Measurements from ENCODE around the gene USP49. TPM values are rescaled to one million over a fixed set of nuclear protein-coding genes. Genes with fewer than 3 reads are reported as not detected.

USP49 gene
- total and polyA plus RNA-seq, 10 of the 15 experiments (the other 5 are each of a cell fraction or from before 2014, with no cell fraction given): 1.0 to 7.7 (median 4.3) TPM

DNA sequence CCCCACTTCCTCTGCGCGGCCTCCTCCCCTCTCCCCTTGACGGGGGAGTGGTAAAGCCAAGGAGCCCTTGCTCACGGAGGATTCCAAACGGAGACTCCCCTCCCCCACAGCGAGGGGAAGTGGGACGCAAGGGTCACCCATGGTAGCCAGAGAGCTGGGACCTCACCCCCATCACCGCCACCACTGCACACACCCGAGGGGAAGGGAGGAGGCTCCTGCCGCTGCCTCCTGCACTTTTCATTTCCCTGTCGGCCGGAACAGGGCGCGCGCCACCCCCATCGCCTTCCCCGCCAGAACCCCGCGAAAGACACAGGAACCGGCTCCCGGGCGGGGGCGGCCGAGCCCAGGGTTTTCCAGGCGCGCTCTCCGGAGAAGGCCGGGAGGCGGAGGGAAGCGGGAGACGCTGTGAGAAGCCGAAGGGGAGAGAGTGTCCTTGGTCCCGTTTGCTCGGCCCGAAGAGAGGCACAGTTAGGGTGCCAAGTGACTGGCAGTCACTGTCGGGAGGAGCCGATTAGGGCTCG lies 45.6 kb upstream of the USP49 start:
- intact Hi-C loops (cut with micrococcal nuclease; ENCODE audit: unreplicated experiment): loop anchor here (2.0 to 5.0 kb wide), 3 partner anchors 46 to 271 kb away; partner anchors contain the start of gene USP49
- peak overlapping the region; percentile 76 for H2AFZ ChIP-seq (ENCODE audit: control insufficient read depth, low read depth, low read length)
- in situ Hi-C loops (cut with MboI): no loop called here
- H3K36me3 ChIP-seq (ENCODE audit: control insufficient read depth in 2 of 2, insufficient read depth in 2 of 2, low read length in 1 of 2): peaks cover 3 to 5% of the 10 kb centered on the region in 2 experiments
- H3K27ac ChIP-seq (ENCODE audit: control insufficient read depth, insufficient read depth): peak overlapping the region; percentile 61
- peaks cover 35% of the 10 kb centered on the region for H3K79me2 ChIP-seq (ENCODE audit: control insufficient read depth, insufficient read depth, low read length)
- ChIA-PET SMC1A (ENCODE audit: uncharacterized antibody, unreplicated experiment) (interaction anchor here (12.4 kb wide), 1 partner anchor 104 kb away, joined by 138 read pairs; the partner anchor contains the start of gene TAF8), CTCF (interaction anchor here (2.0 to 13.2 kb wide), 4 partner anchors 17 to 104 kb away, joined by 5 to 193 read pairs (median 74); partner anchors contain the start of genes BYSL, MED20 and USP49), RAD21 (ENCODE audit: unreplicated experiment) (interaction anchor here (0.6 to 6.4 kb wide), 4 partner anchors 19 to 1152 kb away, joined by 4 to 69 read pairs (median 14); partner anchors contain the start of genes BYSL and MED20), POLR2A (interaction anchor here (1.5 kb wide), 1 partner anchor 20 kb away, joined by 4 read pairs; the partner anchor contains the start of genes BYSL and MED20)
- no TSS peak for BruUV-seq (replicated peaks)
- no peaks in the 10 kb centered on the region for H3K27me3 ChIP-seq (replicated peaks in 1 of 2; ENCODE audit: control insufficient read depth in 2 of 2, insufficient read depth in 2 of 2, low read length in 1 of 2)
- no peaks in the 10 kb centered on the region for H3K9me3 ChIP-seq (replicated peaks; ENCODE audit: control insufficient read depth, insufficient read depth, low read length)
- peak; percentile 29 for ATAC-seq
- no peaks in the 10 kb centered on the region; the same call in 1 of the 2 replicates for H4K20me1 ChIP-seq (ENCODE audit: control insufficient read depth, insufficient read depth)
- no peak for FAIRE-seq
- H3K4me2 ChIP-seq (ENCODE audit: control insufficient read depth, insufficient read depth): peak overlapping the region; percentile 86
- no peak for DNase-seq (ENCODE audit: low read depth, low spot score)
- peak overlapping the region; percentile 98 for H3K4me3 ChIP-seq
- under 1% methylated on average over 35 of the region's 38 CpGs for WGBS (ENCODE audit: insufficient coverage, insufficient replicate concordance, low lambda C conversion rate, missing lambda C conversion rate)
- H3K4me1 ChIP-seq (ENCODE audit: control insufficient read depth, insufficient read depth, low read length): peaks cover 35% of the 10 kb centered on the region
- H3K9ac ChIP-seq (ENCODE audit: control insufficient read depth, insufficient read depth, low read length): peak overlapping the region; percentile 68
- no peak for TF ChIP-seq BHLHE40 (IDR thresholded peaks at IDR 0.05; ENCODE audit: borderline replicate concordance in 1 of 2, low read depth in 2 of 2, low read length in 1 of 2)
- TF ChIP-seq TBL1XR1 (IDR thresholded peaks at IDR 0.05; ENCODE audit: low read depth, low read length): no peak
- peak; percentile 21; the same call in 1 of the 2 replicates for TF ChIP-seq CREB1 (IDR thresholded peaks at IDR 0.05; ENCODE audit: low read depth)
- TF ChIP-seq ZNF24 (IDR thresholded peaks at IDR 0.05): no peak
- peak; percentile 36; the same call in 1 of the 2 replicates for TF ChIP-seq MXI1 (IDR thresholded peaks at IDR 0.05; ENCODE audit: low read depth, low read length)
- no peak for TF ChIP-seq ATF2 (IDR thresholded peaks at IDR 0.05; ENCODE audit: low read length)
- no peak for TF ChIP-seq RBBP5 (conservative IDR thresholded peaks at IDR 0.05)
- TF ChIP-seq RFX5 (IDR thresholded peaks at IDR 0.05; ENCODE audit: low read depth, low read length): no peak
- no peak for TF ChIP-seq PBX3 (IDR thresholded peaks at IDR 0.05; ENCODE audit: insufficient replicate concordance, low read depth, low read length)
- no peak for TF ChIP-seq MTA3 (IDR thresholded peaks at IDR 0.05; ENCODE audit: borderline replicate concordance, low read length)
- TF ChIP-seq TCF7 (IDR thresholded peaks at IDR 0.05; ENCODE audit: borderline replicate concordance): no peak
- no peak for TF ChIP-seq HCFC1 (IDR thresholded peaks at IDR 0.05; ENCODE audit: low read length)
- TF ChIP-seq RAD51 (IDR thresholded peaks at IDR 0.05): no peak
- TF ChIP-seq, protein P1, sequence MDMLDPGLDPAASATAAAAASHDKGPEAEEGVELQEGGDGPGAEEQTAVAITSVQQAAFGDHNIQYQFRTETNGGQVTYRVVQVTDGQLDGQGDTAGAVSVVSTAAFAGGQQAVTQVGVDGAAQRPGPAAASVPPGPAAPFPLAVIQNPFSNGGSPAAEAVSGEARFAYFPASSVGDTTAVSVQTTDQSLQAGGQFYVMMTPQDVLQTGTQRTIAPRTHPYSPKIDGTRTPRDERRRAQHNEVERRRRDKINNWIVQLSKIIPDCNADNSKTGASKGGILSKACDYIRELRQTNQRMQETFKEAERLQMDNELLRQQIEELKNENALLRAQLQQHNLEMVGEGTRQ (IDR thresholded peaks at IDR 0.05; ENCODE audit: borderline replicate concordance, low read depth, low read length): no peak
- no peak for TF ChIP-seq EZH2 (IDR thresholded peaks at IDR 0.05; ENCODE audit: borderline replicate concordance, control insufficient read depth, low read depth, low read length)
- TF ChIP-seq LARP7 (IDR thresholded peaks at IDR 0.05): no peak
- TF ChIP-seq WRNIP1 (IDR thresholded peaks at IDR 0.05; ENCODE audit: borderline replicate concordance, low read depth, low read length): no peak
- no peak for TF ChIP-seq TAF1 (IDR thresholded peaks at IDR 0.05; ENCODE audit: borderline replicate concordance, low read depth, low read length)
- TF ChIP-seq ETV6 (conservative IDR thresholded peaks at IDR 0.05 in 1 of 2, IDR thresholded peaks at IDR 0.05 in 1 of 2; ENCODE audit: borderline replicate concordance in 1 of 2, low read depth in 1 of 2): 0 out of 4 replicates have a peak, but pooled peaks of 1 of the 2 experiments have one; percentile 28
- TF ChIP-seq KAT2A (conservative IDR thresholded peaks at IDR 0.05; ENCODE audit: control insufficient read depth, low read depth, low read length): no peak
- TF ChIP-seq CHD2 (IDR thresholded peaks at IDR 0.05; ENCODE audit: borderline replicate concordance, low read depth, low read length): 0 out of 2 replicates have a peak, but pooled peaks have one; percentile 29

All from GM12878 (cell line).